MM.1S (cell line): Measurements from ENCODE around the gene NNT.

Experiments
- CTCF ChIP-seq: fragments of 300-600 bp; sonication (generic); IDR thresholded peaks from 2 replicates; pipeline ENCODE4 v1.5.1; 2016; ENCODE audit warnings: antibody characterized with exemption, low read length, mixed read lengths
- EZH2 ChIP-seq: fragments of 300-600 bp; sonication (generic); optimal IDR thresholded peaks from 2 replicates; pipeline ENCODE3; 2017; ENCODE audit warnings: low read depth, mild to moderate bottlenecking, antibody characterized with exemption, low read length, mixed read lengths
- EZH2phosphoT487 ChIP-seq: fragments of 300-600 bp; sonication (generic); IDR thresholded peaks from 2 replicates; pipeline ENCODE4 v1.6.1; 2018; ENCODE audit warnings: antibody characterized with exemption, low read length

GRCh38 chr5:43572357-43572756 is 30.6 kb upstream of the NNT start:
- TF ChIP-seq CTCF (no peak), EZH2phosphoT487 (no peak), EZH2 (no peak)
